ENCODE data around the gene LRP1B. TPM values are rescaled to one million over a fixed set of nuclear protein-coding genes. Genes with fewer than 3 reads are reported as not detected.

LRP1B gene
- total RNA-seq, 4 donors from 2014 or later = 1.2 to 3.3 (median 2.6) TPM

- no peaks in the 10 kb centered on the region for H3K36me3 ChIP-seq
- H3K27me3 ChIP-seq = no peaks in the 10 kb centered on the region
- H3K4me3 ChIP-seq = no peak overlapping the region
- DNase-seq (ENCODE audit: low spot score in 2 of 2) = no peak
- 47% methylated on average over 3 of the region's 3 CpGs for WGBS, 2 donors
- H3K9me3 ChIP-seq = no peaks in the 10 kb centered on the region
- TF ChIP-seq EP300 (IDR thresholded peaks at IDR 0.05) (no peak), POLR2A (IDR thresholded peaks at IDR 0.05) (no peak)
- TF ChIP-seq, protein P1, sequence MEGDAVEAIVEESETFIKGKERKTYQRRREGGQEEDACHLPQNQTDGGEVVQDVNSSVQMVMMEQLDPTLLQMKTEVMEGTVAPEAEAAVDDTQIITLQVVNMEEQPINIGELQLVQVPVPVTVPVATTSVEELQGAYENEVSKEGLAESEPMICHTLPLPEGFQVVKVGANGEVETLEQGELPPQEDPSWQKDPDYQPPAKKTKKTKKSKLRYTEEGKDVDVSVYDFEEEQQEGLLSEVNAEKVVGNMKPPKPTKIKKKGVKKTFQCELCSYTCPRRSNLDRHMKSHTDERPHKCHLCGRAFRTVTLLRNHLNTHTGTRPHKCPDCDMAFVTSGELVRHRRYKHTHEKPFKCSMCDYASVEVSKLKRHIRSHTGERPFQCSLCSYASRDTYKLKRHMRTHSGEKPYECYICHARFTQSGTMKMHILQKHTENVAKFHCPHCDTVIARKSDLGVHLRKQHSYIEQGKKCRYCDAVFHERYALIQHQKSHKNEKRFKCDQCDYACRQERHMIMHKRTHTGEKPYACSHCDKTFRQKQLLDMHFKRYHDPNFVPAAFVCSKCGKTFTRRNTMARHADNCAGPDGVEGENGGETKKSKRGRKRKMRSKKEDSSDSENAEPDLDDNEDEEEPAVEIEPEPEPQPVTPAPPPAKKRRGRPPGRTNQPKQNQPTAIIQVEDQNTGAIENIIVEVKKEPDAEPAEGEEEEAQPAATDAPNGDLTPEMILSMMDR (IDR thresholded peaks at IDR 0.05) = no peak
- H3K4me1 ChIP-seq = no peaks in the 10 kb centered on the region
- no peak overlapping the region for H3K27ac ChIP-seq
Observed at GRCh38 chr2:141707486-141707885, 423.3 kb downstream of the LRP1B start.

- WGBS, 2 donors = 83 to 86% methylated on average over 2 of the region's 2 CpGs
- DNase-seq (ENCODE audit: low spot score in 2 of 2) = no peak
- no peaks in the 10 kb centered on the region for H3K4me1 ChIP-seq
- H3K27ac ChIP-seq = no peak overlapping the region
- H3K4me3 ChIP-seq = no peak overlapping the region
- no peaks in the 10 kb centered on the region for H3K9me3 ChIP-seq
- no peaks in the 10 kb centered on the region for H3K36me3 ChIP-seq
- TF ChIP-seq EP300 (IDR thresholded peaks at IDR 0.05) (no peak), POLR2A (IDR thresholded peaks at IDR 0.05) (no peak)
- TF ChIP-seq, protein P1 (IDR thresholded peaks at IDR 0.05) = no peak
- no peaks in the 10 kb centered on the region for H3K27me3 ChIP-seq
Observed at GRCh38 chr2:141704541-141704940, 426.3 kb downstream of the LRP1B start.

GRCh38 chr2:141703501-141703900, 427.3 kb downstream of the LRP1B start:
- Histone ChIP-seq H3K27ac (no peak overlapping the region), H3K36me3 (no peaks in the 10 kb centered on the region), H3K4me3 (no peak overlapping the region), H3K9me3 (no peaks in the 10 kb centered on the region), H3K27me3 (no peaks in the 10 kb centered on the region), H3K4me1 (no peaks in the 10 kb centered on the region)
- 56 to 59% methylated on average over 3 of the region's 3 CpGs for WGBS, 2 donors
- no peak for DNase-seq (ENCODE audit: low spot score in 2 of 2)
- TF ChIP-seq, protein P1 (IDR thresholded peaks at IDR 0.05) = no peak
- no peak for TF ChIP-seq POLR2A (IDR thresholded peaks at IDR 0.05)
- no peak for TF ChIP-seq EP300 (IDR thresholded peaks at IDR 0.05)

- no peak for TF ChIP-seq EP300 (IDR thresholded peaks at IDR 0.05)
- TF ChIP-seq, protein P1 (IDR thresholded peaks at IDR 0.05) = no peak
- no peak for TF ChIP-seq POLR2A (IDR thresholded peaks at IDR 0.05)
- Histone ChIP-seq H3K4me1 (no peaks in the 10 kb centered on the region), H3K36me3 (no peaks in the 10 kb centered on the region), H3K27me3 (no peaks in the 10 kb centered on the region), H3K4me3 (no peak overlapping the region), H3K9me3 (no peaks in the 10 kb centered on the region), H3K27ac (no peak overlapping the region)
- WGBS, 2 donors = 60 to 64% methylated on average over 3 of the region's 3 CpGs
- no peak for DNase-seq (ENCODE audit: low spot score in 2 of 2)
Observed at GRCh38 chr2:141701618-141702017, 429.2 kb downstream of the LRP1B start.

DNA sequence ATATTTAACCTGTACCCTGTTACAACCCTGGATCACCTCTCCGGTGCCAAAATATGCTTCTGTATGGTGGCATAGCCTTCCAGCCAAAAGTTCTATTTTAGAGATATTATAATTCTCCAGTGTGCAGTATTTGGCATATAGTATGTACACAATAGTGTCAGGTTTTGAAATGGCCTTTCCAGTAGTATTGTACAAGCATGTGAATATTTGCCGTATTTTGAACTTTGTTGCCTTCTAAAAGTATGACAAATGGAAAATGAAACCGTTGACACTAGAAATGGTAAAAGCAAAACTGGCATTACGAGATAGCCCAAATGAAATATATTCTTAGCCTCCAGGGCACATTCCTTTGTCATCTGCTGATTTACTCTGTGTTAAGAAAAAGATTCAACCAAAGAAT, 431.2 kb downstream of the LRP1B start:
- no peaks in the 10 kb centered on the region for H3K9me3 ChIP-seq
- H3K36me3 ChIP-seq = no peaks in the 10 kb centered on the region
- DNase-seq (ENCODE audit: low spot score in 2 of 2) = no peak
- H3K4me3 ChIP-seq = no peak overlapping the region
- TF ChIP-seq, protein P1 (IDR thresholded peaks at IDR 0.05) = no peak
- no peaks in the 10 kb centered on the region for H3K27me3 ChIP-seq
- no peaks in the 10 kb centered on the region for H3K4me1 ChIP-seq
- 88 to 91% methylated on average over 4 of the region's 4 CpGs for WGBS, 2 donors
- H3K27ac ChIP-seq = no peak overlapping the region

Data from tibial nerve (tissue), 4 donors.